ENCODE measurements around the gene PRSS3.
"Not testable (repeated sequence)": the region's sequence is repeated elsewhere in the genome, so short reads cannot be mapped to it uniquely, and the experiment has no call there.

The PRSS3 gene

GRCh38 chr9:33795281-33795680 lies at the start of gene PRSS3:
Gene PRSS3 (plus strand): TSS chr9:33795561. CDS start chr9:33795574, 13 bp downstream.
- no peak for DNase-seq

GRCh38 chr9:33748633-33749304 lies 46.6 kb upstream of the PRSS3 start:
- peak; percentile 66 for DNase-seq

GRCh38 chr9:33749305-33749654 lies 46.1 kb upstream of the PRSS3 start:
- DNase-seq: not testable (repeated sequence)

- DNase-seq: no peak
Observed at GRCh38 chr9:33750307-33750838, 45.0 kb upstream of the PRSS3 start.

GRCh38 chr9:33750839-33751339 lies 44.5 kb upstream of the PRSS3 start:
- DNase-seq: no peak

- no peak for DNase-seq
Observed at GRCh38 chr9:33751536-33752129, 43.7 kb upstream of the PRSS3 start.

- DNase-seq: no peak
Observed at GRCh38 chr9:33752130-33752637, 43.2 kb upstream of the PRSS3 start.

GRCh38 chr9:33752789-33753188 lies 42.6 kb upstream of the PRSS3 start:
- DNase-seq: not testable (repeated sequence)

GRCh38 chr9:33759648-33760047 lies 35.7 kb upstream of the PRSS3 start:
- DNase-seq: not testable (repeated sequence)

- DNase-seq: no peak
Observed at GRCh38 chr9:33762343-33762742, 33.0 kb upstream of the PRSS3 start.

GRCh38 chr9:33763709-33764108 lies 31.7 kb upstream of the PRSS3 start:
- DNase-seq: not testable (repeated sequence)

GRCh38 chr9:33765411-33765810 lies 29.9 kb upstream of the PRSS3 start:
- DNase-seq: no peak

- not testable (repeated sequence) for DNase-seq
Observed at GRCh38 chr9:33770156-33770880, 25.0 kb upstream of the PRSS3 start.

- not testable (repeated sequence) for DNase-seq
Observed at GRCh38 chr9:33773135-33773534, 22.2 kb upstream of the PRSS3 start.

- not testable (repeated sequence) for DNase-seq
Observed at GRCh38 chr9:33774074-33774659, 21.2 kb upstream of the PRSS3 start.

- DNase-seq: no peak
Observed at GRCh38 chr9:33776578-33776977, 18.8 kb upstream of the PRSS3 start.

- DNase-seq: peak; percentile 56
Observed at GRCh38 chr9:33778700-33779351, 16.5 kb upstream of the PRSS3 start.

- DNase-seq: no peak
Observed at GRCh38 chr9:33780276-33780675, 15.1 kb upstream of the PRSS3 start.

GRCh38 chr9:33781736-33782135 lies 13.6 kb upstream of the PRSS3 start:
- DNase-seq: no peak

GRCh38 chr9:33782395-33783152 lies 12.8 kb upstream of the PRSS3 start:
- no peak for DNase-seq

- DNase-seq: no peak
Observed at GRCh38 chr9:33785914-33786313, 9.4 kb upstream of the PRSS3 start.

GRCh38 chr9:33786681-33787080 lies 8.7 kb upstream of the PRSS3 start:
- DNase-seq: no peak
